ENCODE data around the gene PUDP.
"Not testable (repeated sequence)": the region's sequence is repeated elsewhere in the genome, so short reads cannot be mapped to it uniquely, and the experiment has no call there.

The PUDP gene

DNA sequence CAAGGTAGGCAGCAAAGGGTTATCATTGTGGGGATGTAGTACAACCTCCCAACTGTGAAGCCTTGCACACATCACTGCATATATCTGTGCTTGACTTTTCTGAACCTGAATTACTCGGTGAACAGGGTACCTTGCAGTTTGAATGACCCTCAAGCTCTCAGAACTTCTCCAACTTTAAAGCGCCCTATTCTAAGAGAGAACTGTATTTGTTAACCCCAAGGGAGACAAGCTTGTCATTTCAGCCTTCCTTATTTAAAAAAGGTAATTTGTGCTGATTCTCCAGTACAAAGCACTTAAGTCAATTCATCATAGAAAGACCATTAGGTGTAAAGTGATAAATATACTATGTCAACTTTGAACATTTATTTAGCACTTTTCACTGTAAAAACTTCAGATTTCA, 122.5 kb downstream of the PUDP start:
- no peak for DNase-seq

DNA sequence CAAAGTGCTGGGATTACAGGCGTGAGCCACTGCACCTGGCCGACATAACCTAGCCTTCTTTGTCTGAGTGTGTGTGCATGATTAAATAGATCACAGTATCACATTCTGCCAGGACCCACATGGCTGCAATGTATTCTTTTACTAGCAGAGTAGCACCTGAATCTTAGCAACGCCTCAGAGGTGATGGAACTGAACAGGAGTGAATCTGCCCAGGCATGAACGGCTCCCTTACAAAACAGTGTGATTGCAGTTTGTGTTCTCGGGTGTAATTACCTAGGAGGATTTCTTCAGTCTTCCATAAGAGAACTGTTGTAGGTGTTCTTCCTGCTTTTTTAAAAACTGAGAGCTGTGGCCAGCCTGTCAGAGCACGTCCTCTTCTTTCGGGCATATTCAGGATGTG, 123.1 kb downstream of the PUDP start:
- DNase-seq, result no peak

DNA sequence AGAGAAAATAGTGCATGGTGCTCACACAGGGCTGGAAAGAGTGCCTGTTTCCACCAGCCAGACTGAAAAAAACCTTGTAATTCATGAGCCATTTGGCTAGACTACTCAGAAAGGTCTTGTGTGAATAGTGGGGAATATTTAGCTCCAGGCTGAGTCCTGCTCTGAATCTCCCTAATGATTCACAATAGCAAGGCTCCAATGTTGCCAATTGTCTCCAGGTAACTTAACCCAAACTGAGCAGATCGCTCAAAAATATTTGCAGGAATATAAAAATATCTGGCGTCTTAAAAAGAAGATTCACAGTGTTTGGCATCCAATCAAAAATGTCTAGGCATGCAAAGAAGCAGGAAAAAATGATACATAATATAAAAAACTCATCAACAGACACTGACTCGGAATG, 125.0 kb downstream of the PUDP start:
- not testable (repeated sequence) for DNase-seq

DNA sequence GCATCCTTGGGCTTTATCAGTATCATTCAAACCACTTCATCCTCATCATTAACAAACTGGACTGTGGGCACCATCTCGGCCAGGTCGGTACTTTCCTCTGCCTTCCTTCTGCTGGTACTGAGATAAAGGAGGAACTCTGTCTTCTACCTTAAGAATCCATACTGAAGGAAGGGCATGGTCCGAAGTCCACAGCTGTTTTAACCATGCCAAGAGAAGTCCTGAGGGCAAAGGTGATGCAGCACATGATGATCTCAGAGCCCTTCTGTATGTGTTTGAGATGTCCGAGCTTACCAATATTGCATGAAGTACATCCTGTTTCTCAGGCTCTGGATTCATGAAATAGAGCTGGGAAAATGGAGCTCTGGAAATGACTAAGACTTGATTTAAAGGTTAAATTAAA, 126.0 kb downstream of the PUDP start:
- DNase-seq, result no peak

DNA sequence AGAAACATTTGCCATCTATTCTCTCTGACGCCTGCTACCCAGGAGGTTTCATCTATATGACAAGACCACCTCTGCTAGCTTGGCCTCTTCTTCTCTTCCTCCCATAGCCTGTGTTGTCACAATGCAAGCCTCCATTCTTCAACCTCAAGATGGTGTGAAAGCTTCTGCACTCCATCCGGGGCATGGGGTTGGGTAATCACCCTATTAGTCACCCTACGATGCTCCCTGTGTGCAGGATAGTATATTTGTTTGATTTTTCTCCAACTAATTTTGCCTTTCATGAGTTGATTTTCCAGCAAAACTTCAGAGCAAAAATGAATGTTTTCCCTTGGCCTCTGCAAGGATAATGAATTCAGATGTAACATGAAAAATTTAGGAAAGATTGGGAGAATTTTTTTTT, 128.4 kb downstream of the PUDP start:
- no peak for DNase-seq

DNA sequence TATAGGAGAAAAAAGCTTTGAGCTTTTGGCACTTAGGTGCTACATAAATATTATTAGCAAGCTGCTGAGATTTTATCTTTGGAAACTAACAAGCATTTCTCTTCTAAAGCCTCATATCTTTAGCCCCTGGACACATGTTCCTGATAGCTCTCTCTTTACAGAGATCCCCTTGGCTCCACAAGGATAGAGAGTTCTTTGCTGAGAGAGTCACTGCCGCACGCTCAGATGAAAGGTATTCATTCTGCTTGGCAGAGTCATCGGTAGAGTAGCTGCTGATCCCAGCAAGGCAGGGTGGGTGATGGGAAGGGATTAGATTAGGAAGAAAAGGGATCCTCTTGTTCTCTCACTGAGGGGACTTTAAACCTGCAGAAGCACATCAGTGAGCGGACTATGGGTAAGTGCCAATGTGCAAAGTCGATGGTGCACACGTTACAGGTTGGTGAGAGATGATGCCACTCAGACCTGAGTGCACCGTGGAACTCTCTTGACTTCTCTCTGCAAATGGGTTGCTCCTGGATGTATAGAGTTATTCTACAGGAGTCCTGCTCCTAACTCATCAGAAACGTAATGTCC, 135.6 kb downstream of the PUDP start:
- not testable (repeated sequence) for DNase-seq

DNA sequence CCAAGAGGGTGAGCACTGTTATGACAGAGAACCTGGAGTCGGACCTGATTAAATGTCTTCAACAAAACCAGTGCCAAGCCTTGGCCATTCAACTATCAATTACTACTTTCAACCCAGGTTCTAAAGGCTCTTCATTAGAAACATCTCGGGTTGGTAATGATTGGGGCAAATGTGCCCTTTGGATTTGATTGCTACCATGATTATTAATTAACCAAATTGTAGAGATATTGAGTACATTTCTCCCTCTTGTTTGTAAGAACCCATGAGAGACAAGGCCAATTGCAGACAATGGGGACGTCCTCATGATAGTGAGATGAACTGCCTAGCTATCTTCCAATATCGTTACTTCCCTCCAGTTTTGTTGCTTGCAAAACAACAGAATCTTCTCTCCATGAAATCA, 137.1 kb downstream of the PUDP start:
- not testable (repeated sequence) for DNase-seq

DNA sequence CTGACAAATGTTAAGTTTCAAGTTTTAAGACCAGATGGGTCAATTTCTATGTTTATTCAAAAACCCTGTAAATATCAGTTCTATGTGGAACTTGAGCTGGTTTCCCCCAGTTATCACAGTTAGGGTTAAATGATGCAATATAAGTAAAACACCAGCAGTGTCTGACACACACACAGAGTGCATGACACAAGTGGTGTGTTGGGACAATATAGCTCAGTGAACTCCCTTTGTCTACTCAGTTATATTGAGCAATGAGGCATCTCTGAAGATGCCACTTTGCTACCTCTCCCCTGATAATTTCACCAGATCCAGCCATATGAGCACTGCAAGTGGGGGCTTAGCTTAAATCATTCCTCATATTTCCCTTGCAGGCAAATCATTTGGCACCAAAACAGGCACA, 140.6 kb downstream of the PUDP start:
- DNase-seq, result not testable (repeated sequence)

Data from bone marrow (tissue), 2 donors.